Mesothelial cell of epicardium (in vitro differentiated cells): ENCODE results near the gene SNX27. TPM values are rescaled to one million over a fixed set of nuclear protein-coding genes. Genes with fewer than 3 reads are reported as not detected.
"Not testable (repeated sequence)": the region's sequence is repeated elsewhere in the genome, so short reads cannot be mapped to it uniquely, and the experiment has no call there.

ENCODE experiments used
- DNase-seq, 2 experiments: peaks; one replicate each; pipeline ENCODE4 v3.0.0; 2021; ENCODE audit warnings: low spot score in 2 of 2; ENCODE audit not compliant: unreplicated experiment in 2 of 2
- H3K27ac Mint-ChIP-seq: 2 replicates; pipeline ENCODE4 v1.8.0; 2021; ENCODE audit warnings: mixed read lengths
- H3K27me3 Mint-ChIP-seq: 2 replicates; pipeline ENCODE4 v1.8.0; 2021; ENCODE audit warnings: low read depth, mixed read lengths
- H3K36me3 Mint-ChIP-seq: 2 replicates; pipeline ENCODE4 v1.8.0; 2021; ENCODE audit warnings: mixed read lengths
- H3K4me1 Mint-ChIP-seq: 2 replicates; pipeline ENCODE4 v1.8.0; 2021; ENCODE audit warnings: mixed read lengths
- H3K4me3 Mint-ChIP-seq: 2 replicates; pipeline ENCODE4 v1.8.0; 2021; ENCODE audit warnings: mild to moderate bottlenecking, moderate library complexity, mixed read lengths
- H3K9me3 Mint-ChIP-seq: 2 replicates; pipeline ENCODE4 v1.8.0; 2021; ENCODE audit warnings: mixed read lengths
- total RNA-seq: library from RNA; stranded (reverse); gene quantifications from 3 replicates; pipeline ENCODE4 v1.2.1, GENCODE V29; 2021
- TF ChIP-seq, protein P1 (sequence below): fragments of 200-600 bp; sonication (generic); IDR thresholded peaks from one replicate; pipeline ENCODE4 v1.5.0; 2021; ENCODE audit warnings: antibody characterized with exemption; ENCODE audit not compliant: unreplicated experiment

The SNX27 gene
- total RNA-seq, 1 donor from 2014 or later: 44.0 TPM

DNA sequence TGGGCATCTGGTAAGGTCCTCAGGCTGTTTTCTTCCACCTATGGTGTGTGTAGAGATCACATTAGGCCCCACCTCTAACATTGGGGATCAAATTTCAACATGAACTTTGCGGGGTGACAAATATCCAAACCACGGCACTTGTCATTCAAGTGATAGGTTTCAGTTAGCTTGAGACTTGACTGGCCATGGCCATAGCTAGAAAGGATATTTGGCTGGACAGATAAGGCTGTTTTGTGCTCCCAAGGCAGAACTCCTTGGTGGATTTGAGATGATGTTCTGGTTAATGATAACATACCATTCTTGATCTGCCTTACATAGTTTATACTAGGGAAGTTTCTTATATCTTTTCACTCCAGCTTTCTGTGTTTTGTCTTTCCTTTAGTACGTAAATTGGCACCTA lies 56.2 kb downstream of the SNX27 start:
- no peaks in the 10 kb centered on the region for H3K27me3 Mint-ChIP-seq
- H3K9me3 Mint-ChIP-seq: peaks cover 19% of the 10 kb centered on the region
- H3K27ac Mint-ChIP-seq: no peak overlapping the region
- TF ChIP-seq, protein P1, sequence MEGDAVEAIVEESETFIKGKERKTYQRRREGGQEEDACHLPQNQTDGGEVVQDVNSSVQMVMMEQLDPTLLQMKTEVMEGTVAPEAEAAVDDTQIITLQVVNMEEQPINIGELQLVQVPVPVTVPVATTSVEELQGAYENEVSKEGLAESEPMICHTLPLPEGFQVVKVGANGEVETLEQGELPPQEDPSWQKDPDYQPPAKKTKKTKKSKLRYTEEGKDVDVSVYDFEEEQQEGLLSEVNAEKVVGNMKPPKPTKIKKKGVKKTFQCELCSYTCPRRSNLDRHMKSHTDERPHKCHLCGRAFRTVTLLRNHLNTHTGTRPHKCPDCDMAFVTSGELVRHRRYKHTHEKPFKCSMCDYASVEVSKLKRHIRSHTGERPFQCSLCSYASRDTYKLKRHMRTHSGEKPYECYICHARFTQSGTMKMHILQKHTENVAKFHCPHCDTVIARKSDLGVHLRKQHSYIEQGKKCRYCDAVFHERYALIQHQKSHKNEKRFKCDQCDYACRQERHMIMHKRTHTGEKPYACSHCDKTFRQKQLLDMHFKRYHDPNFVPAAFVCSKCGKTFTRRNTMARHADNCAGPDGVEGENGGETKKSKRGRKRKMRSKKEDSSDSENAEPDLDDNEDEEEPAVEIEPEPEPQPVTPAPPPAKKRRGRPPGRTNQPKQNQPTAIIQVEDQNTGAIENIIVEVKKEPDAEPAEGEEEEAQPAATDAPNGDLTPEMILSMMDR: no peak
- no peaks in the 10 kb centered on the region for H3K4me1 Mint-ChIP-seq
- H3K36me3 Mint-ChIP-seq: peaks cover 51% of the 10 kb centered on the region
- H3K4me3 Mint-ChIP-seq: no peak overlapping the region
- no peak for DNase-seq

DNA sequence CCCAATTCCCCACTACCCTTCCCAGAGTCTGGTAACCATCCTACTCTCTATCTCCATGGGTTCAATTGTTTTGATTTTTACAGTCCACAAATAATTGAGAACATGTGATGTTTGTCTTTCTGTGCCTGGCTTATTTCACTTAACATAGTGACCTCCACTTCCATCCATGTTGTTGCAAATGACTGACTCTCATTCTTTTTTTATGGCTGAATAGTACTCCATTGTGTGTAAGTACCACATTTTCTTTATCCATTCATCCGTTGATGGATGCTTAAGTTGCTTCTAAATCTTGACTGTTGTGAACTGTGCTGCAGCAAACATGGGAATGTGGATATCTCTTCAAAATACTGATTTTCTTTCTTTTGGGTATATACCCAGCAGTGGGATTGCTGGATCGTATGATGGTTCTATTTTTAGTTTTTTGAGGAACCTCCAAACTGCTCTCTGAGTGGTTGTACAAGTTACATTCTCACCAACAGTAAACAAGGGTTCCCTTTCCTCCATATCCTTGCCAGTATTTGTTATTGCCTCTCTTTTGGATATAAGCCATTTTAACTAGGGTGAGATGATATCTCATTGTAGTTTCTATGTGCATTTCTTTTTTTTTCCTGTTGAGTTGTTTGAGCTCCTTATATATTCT lies 58.3 kb downstream of the SNX27 start:
- Mint-ChIP-seq H3K36me3 (peaks cover 56% of the 10 kb centered on the region), H3K9me3 (peaks cover 19% of the 10 kb centered on the region)
- not testable (repeated sequence) for DNase-seq, H3K4me3 Mint-ChIP-seq, H3K27ac Mint-ChIP-seq, H3K4me1 Mint-ChIP-seq, H3K27me3 Mint-ChIP-seq

GRCh38 chr1:151673407-151673806 lies 61.6 kb downstream of the SNX27 start:
- H3K4me1 Mint-ChIP-seq: no peaks in the 10 kb centered on the region
- peaks cover 51% of the 10 kb centered on the region for H3K36me3 Mint-ChIP-seq
- H3K9me3 Mint-ChIP-seq: peaks cover 19% of the 10 kb centered on the region
- no peak overlapping the region for H3K27ac Mint-ChIP-seq
- H3K4me3 Mint-ChIP-seq: no peak overlapping the region
- no peak for DNase-seq
- TF ChIP-seq, protein P1: no peak
- no peaks in the 10 kb centered on the region for H3K27me3 Mint-ChIP-seq

- H3K9me3 Mint-ChIP-seq: no peaks in the 10 kb centered on the region
- H3K4me3 Mint-ChIP-seq: no peak overlapping the region
- no peak overlapping the region for H3K27ac Mint-ChIP-seq
- peaks cover 21% of the 10 kb centered on the region for H3K36me3 Mint-ChIP-seq
- no peak for DNase-seq
- TF ChIP-seq, protein P1: no peak
- H3K27me3 Mint-ChIP-seq: no peaks in the 10 kb centered on the region
- no peaks in the 10 kb centered on the region for H3K4me1 Mint-ChIP-seq
Observed at GRCh38 chr1:151680391-151680790, 68.5 kb downstream of the SNX27 start.

DNA sequence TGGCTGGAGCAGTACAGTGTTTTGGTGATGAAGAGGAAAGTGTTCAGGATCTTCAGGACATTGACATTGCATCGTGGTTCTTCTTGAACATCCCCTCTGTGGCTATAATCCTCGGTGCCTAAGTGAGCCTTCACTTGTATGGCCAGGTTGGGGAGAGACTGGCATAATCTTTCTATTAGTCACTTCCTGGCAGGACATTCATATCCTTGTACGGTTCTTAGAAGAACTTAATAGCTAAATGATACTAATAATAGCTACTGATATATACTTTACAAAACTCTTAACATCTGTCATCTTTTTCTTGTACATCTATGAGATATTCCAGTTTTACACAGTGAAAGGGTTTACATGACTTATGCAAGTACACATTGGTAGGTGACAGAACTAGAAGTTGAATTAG lies 69.0 kb downstream of the SNX27 start:
- TF ChIP-seq, protein P1: no peak

DNA sequence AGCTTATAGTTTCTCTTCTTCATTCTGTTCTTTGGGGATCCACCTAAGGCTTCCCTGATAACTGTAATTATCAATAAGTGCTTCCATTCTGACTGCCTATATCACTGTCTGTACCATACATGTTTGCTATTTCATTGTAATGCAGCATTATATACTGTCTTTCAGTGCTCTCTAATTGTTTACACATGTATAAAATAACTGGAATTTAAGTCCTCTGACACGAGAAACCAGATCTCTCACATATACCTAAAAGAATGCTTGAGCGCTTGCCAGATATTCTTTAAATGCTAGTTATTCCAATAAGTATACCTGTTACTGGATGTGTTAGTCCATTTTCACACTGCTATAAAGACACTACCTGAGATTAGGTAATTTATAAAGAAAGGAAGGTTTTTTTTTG lies 70.1 kb downstream of the SNX27 start:
- DNase-seq: no peak
- no peaks in the 10 kb centered on the region for H3K9me3 Mint-ChIP-seq
- no peak overlapping the region for H3K27ac Mint-ChIP-seq
- no peaks in the 10 kb centered on the region for H3K27me3 Mint-ChIP-seq
- peaks cover 26% of the 10 kb centered on the region for H3K36me3 Mint-ChIP-seq
- TF ChIP-seq, protein P1: no peak
- H3K4me3 Mint-ChIP-seq: no peak overlapping the region
- no peaks in the 10 kb centered on the region for H3K4me1 Mint-ChIP-seq

More for the DNA sequence above, 69.0 kb downstream of the SNX27 start:
- no peak for DNase-seq
- H3K9me3 Mint-ChIP-seq: no peaks in the 10 kb centered on the region
- no peaks in the 10 kb centered on the region for H3K4me1 Mint-ChIP-seq
- H3K27me3 Mint-ChIP-seq: no peaks in the 10 kb centered on the region
- no peak overlapping the region for H3K27ac Mint-ChIP-seq
- H3K36me3 Mint-ChIP-seq: peaks cover 22% of the 10 kb centered on the region
- no peak overlapping the region for H3K4me3 Mint-ChIP-seq

- H3K4me3 Mint-ChIP-seq, H3K9me3 Mint-ChIP-seq, DNase-seq, H3K4me1 Mint-ChIP-seq, H3K27me3 Mint-ChIP-seq, H3K27ac Mint-ChIP-seq: not testable (repeated sequence)
- H3K36me3 Mint-ChIP-seq: peaks cover 28% of the 10 kb centered on the region
Observed at GRCh38 chr1:151682901-151683300, 71.1 kb downstream of the SNX27 start.
